ENCODE measurements around the gene IL6ST. TPM values are rescaled to one million over a fixed set of nuclear protein-coding genes. Genes with fewer than 3 reads are reported as not detected.
"Not testable (repeated sequence)": the region's sequence is repeated elsewhere in the genome, so short reads cannot be mapped to it uniquely, and the experiment has no call there.

The IL6ST gene
- total RNA-seq (503 and 527 TPM in 2 replicates), polyA plus RNA-seq (173 and 219 TPM in 2 replicates)

DNA sequence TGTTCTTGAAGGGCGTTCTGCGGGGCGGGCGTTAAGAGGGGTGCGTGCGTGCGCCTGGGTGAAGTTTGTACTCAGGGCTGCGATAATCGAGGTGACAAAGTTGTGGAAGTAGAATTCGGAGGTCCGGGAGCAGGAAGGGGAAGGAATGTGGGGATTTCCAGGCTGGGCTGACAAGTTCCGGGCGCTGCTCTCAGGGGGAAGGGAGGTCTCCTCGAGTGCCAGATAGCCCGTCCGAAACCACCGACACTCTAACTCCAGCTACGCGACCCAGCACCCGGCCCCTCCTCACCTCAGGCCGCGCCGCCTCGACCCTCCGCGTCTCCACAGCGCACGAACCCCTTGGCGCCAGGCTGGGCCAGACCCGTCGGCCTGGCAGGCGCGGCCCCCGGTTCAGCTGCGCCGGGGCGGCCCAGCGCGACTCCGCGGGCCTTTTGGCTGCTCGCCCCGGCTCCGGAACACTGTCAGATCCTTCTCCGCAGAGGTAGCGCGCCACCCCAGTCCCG, at the start of gene IL6ST:
IL6ST (minus strand) TSS at position 469 of the 503 bp plus-strand sequence. CDS start 18,685 bp downstream, outside the sequence.
- peaks cover 14% of the 10 kb centered on the region for H3K4me1 ChIP-seq (ENCODE audit: insufficient read depth)

DNA sequence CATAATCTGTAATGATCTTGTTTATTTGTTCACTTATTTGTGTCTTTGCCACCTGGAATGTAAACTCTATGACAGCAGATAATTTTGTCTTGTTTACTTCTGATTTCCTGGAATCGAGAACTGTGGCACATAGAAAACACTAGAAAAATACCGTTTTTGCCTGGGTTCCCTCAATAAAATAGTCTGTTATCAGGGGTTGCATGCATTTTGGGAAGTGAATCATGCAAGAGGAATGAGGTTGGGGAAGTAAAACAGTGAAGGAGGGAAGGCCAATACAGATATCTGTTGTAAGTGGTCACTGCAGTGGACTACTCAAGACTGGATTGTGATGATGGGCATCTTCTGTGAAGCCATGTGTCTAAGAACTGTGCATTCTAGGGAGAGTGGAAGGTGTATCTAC, 45.2 kb upstream of the IL6ST start:
- WGBS (ENCODE audit: low lambda C conversion rate, missing lambda C conversion rate), result 49% methylated on average over 2 of the region's 2 CpGs
- H3K27ac ChIP-seq, result no peak overlapping the region
- no peaks in the 10 kb centered on the region for H3K9me2 ChIP-seq (replicated peaks; ENCODE audit: insufficient read depth)
- H3K36me3 ChIP-seq (replicated peaks; ENCODE audit: insufficient read depth, low read depth), result no peaks in the 10 kb centered on the region
- no peaks in the 10 kb centered on the region for H3K4me1 ChIP-seq (ENCODE audit: insufficient read depth)
- H3K9me3 ChIP-seq (ENCODE audit: low read depth), result no peaks in the 10 kb centered on the region
- no peak overlapping the region for H3K4me2 ChIP-seq
- H2AFZ ChIP-seq, result no peak overlapping the region
- no peak overlapping the region for H3K4me3 ChIP-seq
- no peak for TF ChIP-seq EZH2 (IDR thresholded peaks at IDR 0.05; ENCODE audit: borderline replicate concordance)
- TF ChIP-seq, protein P1, sequence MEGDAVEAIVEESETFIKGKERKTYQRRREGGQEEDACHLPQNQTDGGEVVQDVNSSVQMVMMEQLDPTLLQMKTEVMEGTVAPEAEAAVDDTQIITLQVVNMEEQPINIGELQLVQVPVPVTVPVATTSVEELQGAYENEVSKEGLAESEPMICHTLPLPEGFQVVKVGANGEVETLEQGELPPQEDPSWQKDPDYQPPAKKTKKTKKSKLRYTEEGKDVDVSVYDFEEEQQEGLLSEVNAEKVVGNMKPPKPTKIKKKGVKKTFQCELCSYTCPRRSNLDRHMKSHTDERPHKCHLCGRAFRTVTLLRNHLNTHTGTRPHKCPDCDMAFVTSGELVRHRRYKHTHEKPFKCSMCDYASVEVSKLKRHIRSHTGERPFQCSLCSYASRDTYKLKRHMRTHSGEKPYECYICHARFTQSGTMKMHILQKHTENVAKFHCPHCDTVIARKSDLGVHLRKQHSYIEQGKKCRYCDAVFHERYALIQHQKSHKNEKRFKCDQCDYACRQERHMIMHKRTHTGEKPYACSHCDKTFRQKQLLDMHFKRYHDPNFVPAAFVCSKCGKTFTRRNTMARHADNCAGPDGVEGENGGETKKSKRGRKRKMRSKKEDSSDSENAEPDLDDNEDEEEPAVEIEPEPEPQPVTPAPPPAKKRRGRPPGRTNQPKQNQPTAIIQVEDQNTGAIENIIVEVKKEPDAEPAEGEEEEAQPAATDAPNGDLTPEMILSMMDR (IDR thresholded peaks at IDR 0.05; ENCODE audit: poor library complexity), result no peak
- no peak for TF ChIP-seq EZH2phosphoT487 (IDR thresholded peaks at IDR 0.05; ENCODE audit: low read depth, severe bottlenecking, unreplicated experiment)
- H3K79me2 ChIP-seq, result no peaks in the 10 kb centered on the region
- H4K20me1 ChIP-seq (ENCODE audit: insufficient read depth, poor library complexity, severe bottlenecking), result no peaks in the 10 kb centered on the region
- no peak for DNase-seq (ENCODE audit: low spot score)
- H3K27me3 ChIP-seq, result no peaks in the 10 kb centered on the region

More for the DNA sequence above, at the start of gene IL6ST:
- H3K9me3 ChIP-seq (ENCODE audit: low read depth), result no peaks in the 10 kb centered on the region
- WGBS (ENCODE audit: low lambda C conversion rate, missing lambda C conversion rate), result 3% methylated on average over 46 of the region's 48 CpGs
- H3K36me3 ChIP-seq (replicated peaks; ENCODE audit: insufficient read depth, low read depth), result no peaks in the 10 kb centered on the region
- no peak for TF ChIP-seq EZH2 (IDR thresholded peaks at IDR 0.05; ENCODE audit: borderline replicate concordance)
- TF ChIP-seq, protein P1 (IDR thresholded peaks at IDR 0.05; ENCODE audit: poor library complexity), result no peak
- peaks cover 37% of the 10 kb centered on the region for H4K20me1 ChIP-seq (ENCODE audit: insufficient read depth, poor library complexity, severe bottlenecking)
- peak within 1 kb of the TSS; percentile 81 for H3K4me3 ChIP-seq
- H3K27me3 ChIP-seq, result no peaks in the 10 kb centered on the region
- H3K9me2 ChIP-seq (replicated peaks; ENCODE audit: insufficient read depth), result no peaks in the 10 kb centered on the region
- H3K27ac ChIP-seq, result peak within 1 kb of the TSS; percentile 100
- peak; percentile 85 for DNase-seq (ENCODE audit: low spot score)
- peaks cover 57% of the 10 kb centered on the region for H3K79me2 ChIP-seq
- peak within 1 kb of the TSS; percentile 39 for H2AFZ ChIP-seq
- peak within 1 kb of the TSS; percentile 82 for H3K4me2 ChIP-seq

DNA sequence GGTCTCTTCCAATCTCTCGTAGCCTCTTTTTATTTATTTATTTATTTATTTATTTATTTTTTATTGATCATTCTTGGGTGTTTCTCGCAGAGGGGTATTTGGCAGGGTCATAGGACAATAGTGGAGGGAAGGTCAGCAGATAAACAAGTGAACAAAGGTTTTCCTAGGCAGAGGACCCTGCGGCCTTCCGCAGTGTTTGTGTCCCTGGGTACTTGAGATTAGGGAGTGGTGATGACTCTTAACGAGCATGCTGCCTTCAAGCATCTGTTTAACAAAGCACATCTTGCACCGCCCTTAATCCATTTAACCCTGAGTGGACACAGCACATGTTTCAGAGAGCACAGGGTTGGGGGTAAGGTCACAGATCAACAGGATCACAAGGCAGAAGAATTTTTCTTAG, 43.4 kb upstream of the IL6ST start:
- not testable (repeated sequence) for H3K9me3 ChIP-seq (ENCODE audit: low read depth); H2AFZ ChIP-seq; DNase-seq (ENCODE audit: low spot score); H3K4me2 ChIP-seq; H3K27me3 ChIP-seq; H4K20me1 ChIP-seq (ENCODE audit: insufficient read depth, poor library complexity, severe bottlenecking); H3K4me3 ChIP-seq; H3K27ac ChIP-seq; H3K79me2 ChIP-seq; H3K4me1 ChIP-seq (ENCODE audit: insufficient read depth); H3K36me3 ChIP-seq (replicated peaks; ENCODE audit: insufficient read depth, low read depth); H3K9me2 ChIP-seq (replicated peaks; ENCODE audit: insufficient read depth)
- 65% methylated on average over 5 of the region's 6 CpGs for WGBS (ENCODE audit: low lambda C conversion rate, missing lambda C conversion rate)

DNA sequence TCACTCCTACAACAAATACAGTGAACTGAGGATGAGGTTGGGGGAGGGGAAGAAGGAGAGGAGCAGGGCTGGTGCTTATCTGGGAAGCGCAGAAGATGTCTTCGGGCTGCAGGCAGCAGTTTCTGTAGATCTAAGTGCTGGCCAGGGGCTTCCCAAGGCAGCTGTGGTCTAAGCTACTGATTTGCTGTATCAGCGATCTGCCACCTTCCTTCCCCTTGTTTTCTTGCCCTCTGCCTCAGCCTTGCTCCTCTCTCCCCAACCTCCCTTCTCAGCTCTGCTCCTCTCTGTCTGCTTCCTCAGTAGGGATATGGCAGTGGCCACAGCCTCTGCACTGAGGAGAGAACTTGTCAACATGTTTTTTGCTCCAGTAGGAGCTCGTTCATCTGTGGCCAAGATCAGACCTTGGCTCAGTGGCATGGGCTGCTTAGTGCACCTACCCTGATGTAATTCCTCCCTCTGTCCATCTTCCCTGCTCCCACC, 42.8 kb upstream of the IL6ST start:
- Histone ChIP-seq H2AFZ (no peak overlapping the region), H3K27me3 (no peaks in the 10 kb centered on the region), H3K36me3 (replicated peaks; ENCODE audit: insufficient read depth, low read depth) (no peaks in the 10 kb centered on the region), H3K9me2 (replicated peaks; ENCODE audit: insufficient read depth) (no peaks in the 10 kb centered on the region), H4K20me1 (ENCODE audit: insufficient read depth, poor library complexity, severe bottlenecking) (no peaks in the 10 kb centered on the region), H3K27ac (no peak overlapping the region), H3K4me1 (ENCODE audit: insufficient read depth) (no peaks in the 10 kb centered on the region), H3K4me2 (peak overlapping the region; percentile 22), H3K4me3 (no peak overlapping the region), H3K79me2 (no peaks in the 10 kb centered on the region), H3K9me3 (ENCODE audit: low read depth) (no peaks in the 10 kb centered on the region)
- WGBS (ENCODE audit: low lambda C conversion rate, missing lambda C conversion rate), result 42% methylated on average over 4 of the region's 4 CpGs
- DNase-seq (ENCODE audit: low spot score), result no peak
- TF ChIP-seq EZH2phosphoT487 (IDR thresholded peaks at IDR 0.05; ENCODE audit: low read depth, severe bottlenecking, unreplicated experiment), result no peak
- TF ChIP-seq, protein P1 (IDR thresholded peaks at IDR 0.05; ENCODE audit: poor library complexity), result no peak

DNA sequence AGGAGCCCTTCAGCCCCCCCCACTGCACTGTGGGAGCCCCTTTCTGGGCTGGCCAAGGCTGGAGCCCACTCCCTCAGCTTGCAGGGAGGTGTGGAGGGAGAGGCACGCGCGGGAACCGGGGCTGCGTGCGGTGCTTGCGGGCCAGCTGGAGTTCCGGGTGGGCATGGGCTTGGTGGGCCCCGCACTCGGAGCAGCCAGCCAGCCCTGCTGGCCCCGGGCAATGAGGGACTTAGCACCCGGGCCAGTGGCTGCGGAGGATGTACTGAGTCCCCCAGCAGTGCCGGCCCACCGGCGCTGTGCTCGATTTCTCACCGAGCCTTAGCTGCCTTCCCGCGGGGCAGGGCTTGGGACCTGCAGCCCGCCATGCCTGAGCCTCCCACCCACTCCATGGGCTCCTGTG, 40.6 kb upstream of the IL6ST start:
- not testable (repeated sequence) for H3K9me3 ChIP-seq (ENCODE audit: low read depth); H2AFZ ChIP-seq; H3K79me2 ChIP-seq; H4K20me1 ChIP-seq (ENCODE audit: insufficient read depth, poor library complexity, severe bottlenecking); H3K27ac ChIP-seq; H3K4me3 ChIP-seq; H3K36me3 ChIP-seq (replicated peaks; ENCODE audit: insufficient read depth, low read depth); H3K4me2 ChIP-seq; DNase-seq (ENCODE audit: low spot score); H3K9me2 ChIP-seq (replicated peaks; ENCODE audit: insufficient read depth); H3K4me1 ChIP-seq (ENCODE audit: insufficient read depth); H3K27me3 ChIP-seq
- WGBS (ENCODE audit: low lambda C conversion rate, missing lambda C conversion rate), result 98% methylated on average over 7 of the region's 21 CpGs

DNA sequence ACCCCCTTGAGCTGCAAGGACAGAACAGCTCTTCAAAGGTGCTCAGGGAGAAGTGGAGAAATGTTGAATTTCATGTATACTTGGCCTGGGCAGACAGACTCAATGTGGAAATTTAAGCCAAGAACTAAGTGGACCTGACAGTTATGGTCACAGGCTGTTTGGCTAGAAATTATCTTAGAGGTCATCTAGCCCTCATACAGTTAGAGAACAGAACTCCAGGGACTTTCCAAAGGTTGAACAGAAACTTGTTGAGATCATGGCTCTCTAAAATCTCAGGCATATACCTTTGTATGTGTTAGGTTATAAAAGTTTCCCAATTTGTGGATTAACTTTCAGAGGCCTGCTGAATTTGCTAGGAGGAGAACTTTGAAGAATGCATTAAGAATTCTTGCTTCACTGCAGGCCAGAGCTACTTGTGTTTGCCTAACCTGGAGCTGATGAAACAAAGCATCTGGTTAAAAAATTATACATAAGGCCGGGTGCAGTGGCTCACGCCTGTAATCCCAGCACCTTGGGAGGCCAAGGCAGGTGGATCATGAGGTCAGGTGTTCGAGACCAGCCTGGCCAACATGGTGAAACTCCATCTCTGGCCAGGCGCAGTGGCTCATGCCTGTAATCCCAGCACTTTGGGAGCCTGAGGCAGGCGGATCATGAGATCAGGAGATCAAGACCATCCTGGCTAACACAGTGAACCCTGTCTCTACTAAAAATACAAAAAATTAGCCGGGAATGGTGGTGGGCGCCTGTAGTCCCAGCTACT, 35.3 kb upstream of the IL6ST start:
- not testable (repeated sequence) for H4K20me1 ChIP-seq (ENCODE audit: insufficient read depth, poor library complexity, severe bottlenecking); H3K79me2 ChIP-seq; DNase-seq (ENCODE audit: low spot score); H3K4me2 ChIP-seq; H2AFZ ChIP-seq; H3K27me3 ChIP-seq; H3K36me3 ChIP-seq (replicated peaks; ENCODE audit: insufficient read depth, low read depth); H3K9me3 ChIP-seq (ENCODE audit: low read depth); H3K4me3 ChIP-seq; H3K9me2 ChIP-seq (replicated peaks; ENCODE audit: insufficient read depth)
- Histone ChIP-seq H3K27ac (peak overlapping the region; percentile 76), H3K4me1 (ENCODE audit: insufficient read depth) (peaks cover 16% of the 10 kb centered on the region)
- WGBS (ENCODE audit: low lambda C conversion rate, missing lambda C conversion rate), result 85% methylated on average over 7 of the region's 7 CpGs
